OCI-LY1 (cell line): ENCODE data around the gene SULT2B1.

Experiments used
- H2AFZ ChIP-seq: fragments of 200-600 bp; sonication (generic), shearing (Covaris generic); 2 replicates; pipeline ENCODE4 v1.6.0; 2014; ENCODE audit warnings: antibody characterized with exemption, mild to moderate bottlenecking, low read length
- H3F3A ChIP-seq: fragments of 200-600 bp; sonication (generic), shearing (Covaris generic); 2 replicates; pipeline ENCODE4 v1.6.0; 2014; ENCODE audit warnings: mild to moderate bottlenecking, antibody characterized with exemption, low read length, moderate library complexity; ENCODE audit not compliant: insufficient read depth
- H3K27ac ChIP-seq: fragments of 200-600 bp; sonication (generic); 2 replicates; pipeline ENCODE4 v1.5.1; 2014; ENCODE audit warnings: low read length, mixed run types, mild to moderate bottlenecking, low read depth; ENCODE audit not compliant: poor library complexity, severe bottlenecking
- H3K27me3 ChIP-seq: fragments of 200-600 bp; sonication (generic); 2 replicates; pipeline ENCODE4 v1.6.0; 2014; ENCODE audit warnings: antibody characterized with exemption, mild to moderate bottlenecking, low read length, moderate library complexity; ENCODE audit not compliant: insufficient read depth
- H3K36me3 ChIP-seq: fragments of 200-600 bp; sonication (generic); 2 replicates; pipeline ENCODE4 v1.6.1; 2014; ENCODE audit warnings: mild to moderate bottlenecking, antibody characterized with exemption, low read length, moderate library complexity, mixed read lengths; ENCODE audit not compliant: insufficient read depth
- H3K4me1 ChIP-seq: fragments of 200-600 bp; sonication (generic); 2 replicates; pipeline ENCODE4 v1.5.1; 2014; ENCODE audit warnings: mild to moderate bottlenecking, low read length, moderate library complexity; ENCODE audit not compliant: insufficient read depth, severe bottlenecking
- H3K4me2 ChIP-seq: fragments of 200-600 bp; sonication (generic), shearing (Covaris generic); 2 replicates; pipeline ENCODE4 v1.6.1; 2014; ENCODE audit warnings: low read length
- H3K4me3 ChIP-seq: fragments of 200-600 bp; sonication (generic); 2 replicates; pipeline ENCODE4 v1.5.1; 2014; ENCODE audit warnings: low read length, low read depth, mild to moderate bottlenecking, mixed read lengths; ENCODE audit not compliant: poor library complexity, severe bottlenecking
- H3K79me2 ChIP-seq: fragments of 200-600 bp; shearing (Covaris generic); 2 replicates; pipeline ENCODE4 v1.6.1; 2016; ENCODE audit warnings: mixed run types, low read length, mixed read lengths; ENCODE audit not compliant: insufficient read depth
- H3K9ac ChIP-seq: fragments of 200-600 bp; sonication (generic), shearing (Covaris generic); 2 replicates; pipeline ENCODE4 v1.6.1; 2014; ENCODE audit warnings: mild to moderate bottlenecking, low read length, mixed read lengths
- H3K9me2 ChIP-seq: fragments of 200-600 bp; sonication (generic), shearing (Covaris generic); 2 replicates; pipeline ENCODE4 v1.6.1; 2014; ENCODE audit warnings: low read depth, mild to moderate bottlenecking, low read length, mixed read lengths
- H3K9me3 ChIP-seq: fragments of 200-600 bp; shearing (Covaris generic); 2 replicates; pipeline ENCODE4 v1.6.1; 2014; ENCODE audit warnings: low read length, mixed read lengths
- H4K20me1 ChIP-seq: fragments of 200-600 bp; sonication (generic), shearing (Covaris generic); 2 replicates; pipeline ENCODE4 v1.6.0; 2016; ENCODE audit warnings: mild to moderate bottlenecking, low read length; ENCODE audit not compliant: insufficient read depth
- EZH2 ChIP-seq: fragments of 200-600 bp; sonication (generic), shearing (Covaris generic); IDR thresholded peaks from 2 replicates; pipeline ENCODE4 v1.8.0; 2017; ENCODE audit warnings: borderline replicate concordance, mixed run types, mild to moderate bottlenecking, antibody characterized with exemption, low read length, moderate library complexity, mixed read lengths
- TF ChIP-seq, protein P1 (sequence below): fragments of 200-600 bp; sonication (generic), shearing (Covaris generic); IDR thresholded peaks from 2 replicates; pipeline ENCODE4 v1.5.1; 2017; ENCODE audit warnings: mild to moderate bottlenecking, antibody characterized with exemption, low read length, moderate library complexity, mixed read lengths

SULT2B1 gene

DNA sequence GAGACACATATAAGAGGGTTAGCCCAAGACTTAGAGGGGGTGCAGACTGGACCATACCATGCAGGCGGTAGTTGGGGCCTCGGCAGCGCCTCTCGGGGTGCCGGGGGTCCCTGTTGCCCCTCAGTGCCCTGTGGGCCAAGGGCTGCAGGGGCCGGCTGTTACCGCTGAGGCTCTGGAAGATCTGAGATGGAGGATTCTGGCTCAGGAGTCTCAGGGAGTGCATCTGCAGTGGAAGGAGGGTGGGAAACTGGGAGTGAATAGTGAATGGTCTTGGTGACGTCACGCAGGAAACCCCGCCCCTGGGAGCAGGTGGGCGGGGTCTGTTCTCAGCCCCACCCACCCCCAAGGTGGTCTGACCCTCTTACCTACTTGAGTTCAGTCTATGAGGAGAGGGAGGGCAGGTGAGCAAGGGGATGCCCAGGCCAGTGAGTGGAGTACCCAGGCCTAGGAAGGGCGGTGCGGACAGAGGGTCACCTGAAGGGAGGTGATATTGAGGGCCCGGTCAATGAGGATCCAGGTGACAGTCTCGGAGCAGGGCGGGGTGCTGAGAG is 86.9 kb downstream of the SULT2B1 start:
- no peak overlapping the region for H2AFZ ChIP-seq
- peak overlapping the region; percentile 96 for H3K27ac ChIP-seq
- H4K20me1 ChIP-seq: no peaks in the 10 kb centered on the region
- TF ChIP-seq, protein P1, sequence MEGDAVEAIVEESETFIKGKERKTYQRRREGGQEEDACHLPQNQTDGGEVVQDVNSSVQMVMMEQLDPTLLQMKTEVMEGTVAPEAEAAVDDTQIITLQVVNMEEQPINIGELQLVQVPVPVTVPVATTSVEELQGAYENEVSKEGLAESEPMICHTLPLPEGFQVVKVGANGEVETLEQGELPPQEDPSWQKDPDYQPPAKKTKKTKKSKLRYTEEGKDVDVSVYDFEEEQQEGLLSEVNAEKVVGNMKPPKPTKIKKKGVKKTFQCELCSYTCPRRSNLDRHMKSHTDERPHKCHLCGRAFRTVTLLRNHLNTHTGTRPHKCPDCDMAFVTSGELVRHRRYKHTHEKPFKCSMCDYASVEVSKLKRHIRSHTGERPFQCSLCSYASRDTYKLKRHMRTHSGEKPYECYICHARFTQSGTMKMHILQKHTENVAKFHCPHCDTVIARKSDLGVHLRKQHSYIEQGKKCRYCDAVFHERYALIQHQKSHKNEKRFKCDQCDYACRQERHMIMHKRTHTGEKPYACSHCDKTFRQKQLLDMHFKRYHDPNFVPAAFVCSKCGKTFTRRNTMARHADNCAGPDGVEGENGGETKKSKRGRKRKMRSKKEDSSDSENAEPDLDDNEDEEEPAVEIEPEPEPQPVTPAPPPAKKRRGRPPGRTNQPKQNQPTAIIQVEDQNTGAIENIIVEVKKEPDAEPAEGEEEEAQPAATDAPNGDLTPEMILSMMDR: no peak
- TF ChIP-seq EZH2: no peak
- no peaks in the 10 kb centered on the region for H3K27me3 ChIP-seq
- peak overlapping the region; percentile 80 for H3K4me2 ChIP-seq
- no peaks in the 10 kb centered on the region for H3K36me3 ChIP-seq
- no peaks in the 10 kb centered on the region for H3K9me2 ChIP-seq
- peaks cover 41% of the 10 kb centered on the region for H3K4me1 ChIP-seq
- peak overlapping the region; percentile 73; the same call in 1 of the 2 replicates for H3K9ac ChIP-seq
- no peaks in the 10 kb centered on the region for H3K9me3 ChIP-seq
- 0 out of 2 replicates have a peak, but pooled peaks cover 5% of the 10 kb centered on the region for H3F3A ChIP-seq
- no peaks in the 10 kb centered on the region for H3K79me2 ChIP-seq
- H3K4me3 ChIP-seq: peak overlapping the region; percentile 63

DNA sequence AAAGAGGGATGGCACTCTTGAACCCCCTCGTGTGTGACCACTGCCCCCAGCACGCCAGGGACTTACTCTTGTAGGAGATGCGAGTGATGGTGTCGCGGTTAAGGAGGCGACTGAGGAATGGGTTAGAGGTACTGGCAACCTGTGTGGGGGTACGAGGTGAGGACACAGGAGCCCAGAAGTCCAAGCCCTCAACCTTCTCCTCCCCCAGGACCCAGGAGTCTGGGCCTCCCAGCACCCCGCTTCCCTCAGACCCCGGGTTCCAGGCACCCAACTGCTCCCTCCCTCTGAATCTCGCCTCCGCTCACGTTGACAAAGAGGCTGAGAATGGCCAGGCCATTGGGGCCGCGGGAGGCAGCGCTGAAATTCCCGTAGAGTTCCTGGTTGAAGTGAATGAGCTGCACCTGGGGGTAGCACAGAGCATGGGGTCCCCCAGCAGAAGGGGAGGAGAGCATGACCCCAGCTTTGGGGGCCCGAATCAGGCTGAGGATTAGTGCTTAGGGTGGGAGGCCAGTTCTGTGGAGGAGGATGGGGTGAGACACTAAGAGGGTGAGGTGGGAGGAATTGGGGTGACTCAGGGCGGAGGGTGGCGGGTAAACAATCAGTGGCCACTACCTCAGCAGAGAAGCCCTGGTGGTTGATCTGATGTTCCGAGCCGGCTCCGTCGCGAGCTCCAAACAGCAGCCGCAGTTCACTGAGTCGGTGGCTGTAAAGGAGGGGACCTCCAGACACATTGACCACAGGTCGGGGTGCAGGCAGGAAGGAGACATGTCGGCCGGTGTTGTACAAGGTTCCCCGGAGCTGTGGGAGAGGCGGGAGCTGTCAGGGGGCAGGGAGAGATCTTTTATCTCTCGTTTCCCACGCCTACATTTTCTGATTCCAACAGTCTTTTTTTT is 87.8 kb downstream of the SULT2B1 start:
- Histone ChIP-seq H3K4me3 (no peak overlapping the region), H3K27me3 (no peaks in the 10 kb centered on the region), H3K9ac (no peak overlapping the region), H3K9me2 (no peaks in the 10 kb centered on the region), H3K79me2 (no peaks in the 10 kb centered on the region), H3K36me3 (no peaks in the 10 kb centered on the region), H3K4me1 (peaks cover 32% of the 10 kb centered on the region), H3F3A (0 out of 2 replicates have a peak, but pooled peaks cover 4% of the 10 kb centered on the region), H3K9me3 (no peaks in the 10 kb centered on the region), H4K20me1 (no peaks in the 10 kb centered on the region), H3K4me2 (no peak overlapping the region), H3K27ac (no peak overlapping the region), H2AFZ (no peak overlapping the region)
- TF ChIP-seq, protein P1: no peak
- TF ChIP-seq EZH2: no peak

DNA sequence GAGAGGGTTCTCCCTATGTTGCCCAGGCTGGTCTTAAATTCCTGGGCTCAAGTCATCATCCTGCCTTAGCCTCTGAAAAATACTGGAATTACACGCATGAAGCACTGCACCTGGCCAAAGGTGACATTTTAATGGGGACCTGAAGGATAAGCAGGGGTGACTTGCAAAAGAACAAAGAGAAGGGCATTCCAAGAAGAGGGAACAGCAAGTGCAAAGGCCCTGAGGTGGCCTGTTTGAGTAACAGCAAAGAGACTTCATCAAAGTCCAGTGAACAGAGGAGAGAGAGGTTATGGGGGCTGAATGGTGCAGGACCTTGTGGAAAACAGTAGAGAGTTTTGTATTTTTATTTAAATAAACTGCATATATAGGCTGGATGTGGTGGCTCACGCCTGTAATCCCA is 89.9 kb downstream of the SULT2B1 start:
- Histone ChIP-seq H3K36me3 (no peaks in the 10 kb centered on the region), H3F3A (no peaks in the 10 kb centered on the region)
- no peak for TF ChIP-seq EZH2
- TF ChIP-seq, protein P1: no peak

More for the DNA sequence above, 89.9 kb downstream of the SULT2B1 start:
- H3K27me3 ChIP-seq: no peaks in the 10 kb centered on the region
- H3K4me1 ChIP-seq: peaks cover 22% of the 10 kb centered on the region
- H3K9me2 ChIP-seq: no peaks in the 10 kb centered on the region
- no peak overlapping the region for H3K4me2 ChIP-seq
- no peaks in the 10 kb centered on the region for H3K79me2 ChIP-seq
- H2AFZ ChIP-seq: no peak overlapping the region
- H3K9me3 ChIP-seq: no peaks in the 10 kb centered on the region
- no peaks in the 10 kb centered on the region for H4K20me1 ChIP-seq
- H3K4me3 ChIP-seq: no peak overlapping the region
- H3K27ac ChIP-seq: no peak overlapping the region
- H3K9ac ChIP-seq: no peak overlapping the region
